ENCODE data around the gene NFX1.

Gene NFX1

DNA sequence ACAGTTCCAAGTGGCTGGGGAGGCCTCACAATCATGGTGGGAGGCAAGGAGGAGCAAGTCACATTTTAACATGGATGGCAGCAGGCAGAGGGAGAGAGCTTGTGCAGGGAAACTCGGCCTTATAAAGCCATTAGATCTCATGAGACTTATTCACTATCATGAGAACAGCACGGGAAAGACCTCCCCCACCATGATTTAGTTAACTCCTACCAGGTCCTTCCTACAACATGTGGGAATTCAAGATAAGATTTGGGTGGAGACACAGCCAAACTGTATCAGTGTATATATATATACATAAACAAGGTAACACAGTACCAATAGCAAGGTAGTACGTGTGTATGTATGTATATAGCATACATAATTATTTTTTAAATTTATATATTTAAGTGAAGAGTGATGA is 50.9 kb downstream of the NFX1 start:
- ChIA-PET CTCF (no interaction called here), POLR2A (no interaction called here)
- TF ChIP-seq, protein P1, sequence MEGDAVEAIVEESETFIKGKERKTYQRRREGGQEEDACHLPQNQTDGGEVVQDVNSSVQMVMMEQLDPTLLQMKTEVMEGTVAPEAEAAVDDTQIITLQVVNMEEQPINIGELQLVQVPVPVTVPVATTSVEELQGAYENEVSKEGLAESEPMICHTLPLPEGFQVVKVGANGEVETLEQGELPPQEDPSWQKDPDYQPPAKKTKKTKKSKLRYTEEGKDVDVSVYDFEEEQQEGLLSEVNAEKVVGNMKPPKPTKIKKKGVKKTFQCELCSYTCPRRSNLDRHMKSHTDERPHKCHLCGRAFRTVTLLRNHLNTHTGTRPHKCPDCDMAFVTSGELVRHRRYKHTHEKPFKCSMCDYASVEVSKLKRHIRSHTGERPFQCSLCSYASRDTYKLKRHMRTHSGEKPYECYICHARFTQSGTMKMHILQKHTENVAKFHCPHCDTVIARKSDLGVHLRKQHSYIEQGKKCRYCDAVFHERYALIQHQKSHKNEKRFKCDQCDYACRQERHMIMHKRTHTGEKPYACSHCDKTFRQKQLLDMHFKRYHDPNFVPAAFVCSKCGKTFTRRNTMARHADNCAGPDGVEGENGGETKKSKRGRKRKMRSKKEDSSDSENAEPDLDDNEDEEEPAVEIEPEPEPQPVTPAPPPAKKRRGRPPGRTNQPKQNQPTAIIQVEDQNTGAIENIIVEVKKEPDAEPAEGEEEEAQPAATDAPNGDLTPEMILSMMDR (IDR thresholded peaks at IDR 0.05; ENCODE audit: insufficient read depth, low read length, missing control alignments): no peak
- H3K4me3 ChIP-seq (ENCODE audit: low read depth, low read length): no peak overlapping the region
- no peak for DNase-seq (ENCODE audit: low read depth, low spot score)

DNA sequence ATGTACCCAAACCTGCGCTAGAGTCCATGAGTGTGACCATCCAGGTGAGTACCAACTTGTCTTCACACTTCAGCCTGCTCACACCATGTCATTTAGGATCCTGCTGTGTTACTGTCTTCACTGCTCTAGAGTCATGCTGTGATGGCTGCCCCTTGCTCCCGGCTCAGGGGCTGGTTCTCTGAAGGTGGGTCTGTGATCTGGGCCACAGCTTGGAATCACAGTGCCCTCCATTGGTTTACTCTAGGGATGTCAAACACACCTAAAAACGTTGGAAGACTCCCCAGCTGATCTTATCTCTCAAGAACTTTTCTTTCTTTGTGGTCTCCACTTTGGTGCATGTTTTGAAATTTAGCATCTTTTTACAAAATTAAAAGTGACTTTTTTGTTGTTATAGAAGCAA is 53.8 kb downstream of the NFX1 start:
- H3K4me3 ChIP-seq (ENCODE audit: low read depth, low read length): no peak overlapping the region
- CTCF ChIA-PET: interaction anchor here (1.9 kb wide), 1 partner anchor 31 kb away, joined by 6 read pairs; no protein-coding TSS in a partner anchor
- POLR2A ChIA-PET: no interaction called here
- DNase-seq (ENCODE audit: low read depth, low spot score): no peak
- TF ChIP-seq, protein P1 (IDR thresholded peaks at IDR 0.05; ENCODE audit: insufficient read depth, low read length, missing control alignments): no peak

DNA sequence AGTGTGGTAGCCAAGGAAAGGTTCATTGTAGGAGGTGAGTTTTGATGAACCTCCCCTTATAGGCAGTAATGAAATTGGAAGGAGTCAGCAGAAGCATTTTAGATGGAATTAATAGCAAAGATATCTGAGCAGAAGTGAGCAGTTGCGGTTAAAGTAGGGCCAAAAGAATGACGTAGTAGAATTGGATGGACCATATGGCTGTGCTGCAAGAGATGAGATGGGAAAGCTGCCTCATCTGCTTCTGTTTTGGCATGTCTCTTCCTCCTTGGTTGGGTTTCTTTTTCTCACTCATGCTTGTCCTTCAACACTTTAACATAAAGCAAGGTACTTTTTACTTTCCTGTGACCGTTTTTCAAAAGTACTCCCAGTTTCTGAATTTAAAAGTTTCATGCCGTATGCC is 56.2 kb downstream of the NFX1 start:
- CTCF ChIA-PET: no interaction called here
- TF ChIP-seq, protein P1 (IDR thresholded peaks at IDR 0.05; ENCODE audit: insufficient read depth, low read length, missing control alignments): no peak
- POLR2A ChIA-PET: no interaction called here
- no peak overlapping the region for H3K4me3 ChIP-seq (ENCODE audit: low read depth, low read length)
- no peak for DNase-seq (ENCODE audit: low read depth, low spot score)

DNA sequence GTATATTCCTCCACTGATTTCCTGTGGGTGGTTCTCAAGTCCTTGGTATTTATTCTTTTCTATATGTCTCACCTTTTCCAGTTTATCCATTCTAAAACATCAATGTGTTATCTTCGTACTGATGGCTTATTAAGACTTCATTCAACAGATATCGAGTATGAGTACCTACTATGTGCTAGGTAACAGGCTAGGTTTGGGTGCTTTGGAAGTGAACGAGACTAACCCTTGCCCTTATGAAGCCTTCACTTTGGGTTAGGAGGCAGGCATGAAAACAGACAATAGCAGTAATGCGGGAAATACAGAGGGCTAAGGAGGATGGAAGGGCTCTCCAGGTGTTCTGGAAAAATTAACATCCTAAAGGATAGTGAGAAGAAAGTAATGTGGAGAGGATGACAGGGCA is 58.7 kb downstream of the NFX1 start:
- POLR2A ChIA-PET: no interaction called here
- CTCF ChIA-PET: interaction anchor here (1.0 to 9.7 kb wide), 2 partner anchors 25 to 169 kb away, joined by 3 to 95 read pairs; no protein-coding TSS in a partner anchor
- H3K4me3 ChIP-seq (ENCODE audit: low read depth, low read length): no peak overlapping the region
- DNase-seq (ENCODE audit: low read depth, low spot score): no peak
- TF ChIP-seq, protein P1 (IDR thresholded peaks at IDR 0.05; ENCODE audit: insufficient read depth, low read length, missing control alignments): no peak

DNA sequence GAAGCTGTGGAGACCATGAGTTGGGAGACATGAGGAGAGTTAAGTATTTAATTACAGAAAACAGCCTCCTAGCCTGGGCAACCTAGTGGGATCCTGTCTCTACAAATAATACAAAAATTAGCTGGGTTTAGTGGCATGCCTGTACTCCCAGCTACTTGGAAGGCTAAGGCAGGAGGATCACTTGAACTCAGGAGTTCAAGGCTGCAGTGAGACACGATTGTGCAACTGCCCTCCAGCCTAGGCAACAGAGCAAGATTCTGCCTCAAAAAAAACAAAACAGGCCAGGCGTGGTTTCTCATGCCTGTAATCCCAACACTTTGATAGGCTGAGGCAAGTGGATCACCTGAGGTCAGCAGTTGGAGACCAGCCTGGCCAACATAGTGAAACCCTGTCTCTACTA is 59.4 kb downstream of the NFX1 start:
- TF ChIP-seq, protein P1 (IDR thresholded peaks at IDR 0.05; ENCODE audit: insufficient read depth, low read length, missing control alignments): no peak
- POLR2A ChIA-PET: no interaction called here
- no peak for DNase-seq (ENCODE audit: low read depth, low spot score)
- CTCF ChIA-PET: interaction anchor here (1.0 to 9.7 kb wide), 2 partner anchors 24 to 168 kb away, joined by 3 to 95 read pairs; no protein-coding TSS in a partner anchor
- no peak overlapping the region for H3K4me3 ChIP-seq (ENCODE audit: low read depth, low read length)

DNA sequence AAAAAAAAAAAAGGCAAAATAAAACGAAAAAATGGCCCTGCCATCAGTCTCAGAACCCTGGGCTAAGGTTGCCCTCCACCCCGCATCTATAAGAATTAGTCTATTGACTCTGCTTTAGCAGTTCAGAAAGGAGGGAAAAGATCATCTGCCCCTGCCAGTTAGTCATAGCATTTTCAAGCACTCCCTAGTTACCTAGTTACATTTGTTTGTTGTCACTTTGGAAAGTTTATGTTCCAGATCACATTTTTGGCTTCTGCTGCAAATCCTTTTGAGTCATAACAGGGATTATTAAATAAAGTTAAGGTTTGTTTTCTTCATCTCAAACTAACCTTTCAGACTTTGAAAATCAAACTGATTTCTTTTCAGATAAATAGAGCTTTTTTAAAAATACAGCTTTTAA is 60.0 kb downstream of the NFX1 start:
- CTCF ChIA-PET: interaction anchor here (1.0 to 9.7 kb wide), 2 partner anchors 24 to 167 kb away, joined by 3 to 95 read pairs; no protein-coding TSS in a partner anchor
- POLR2A ChIA-PET: no interaction called here
- TF ChIP-seq, protein P1 (IDR thresholded peaks at IDR 0.05; ENCODE audit: insufficient read depth, low read length, missing control alignments): no peak
- no peak overlapping the region for H3K4me3 ChIP-seq (ENCODE audit: low read depth, low read length)
- peak; percentile 71 for DNase-seq (ENCODE audit: low read depth, low spot score)
